ENCODE measurements around the gene CROCC.
A peak's percentile ranks its signal among the peaks of the same experiment; 100 is the strongest.
"Not testable (repeated sequence)": the region's sequence is repeated elsewhere in the genome, so short reads cannot be mapped to it uniquely, and the experiment has no call there.

The CROCC gene

DNA sequence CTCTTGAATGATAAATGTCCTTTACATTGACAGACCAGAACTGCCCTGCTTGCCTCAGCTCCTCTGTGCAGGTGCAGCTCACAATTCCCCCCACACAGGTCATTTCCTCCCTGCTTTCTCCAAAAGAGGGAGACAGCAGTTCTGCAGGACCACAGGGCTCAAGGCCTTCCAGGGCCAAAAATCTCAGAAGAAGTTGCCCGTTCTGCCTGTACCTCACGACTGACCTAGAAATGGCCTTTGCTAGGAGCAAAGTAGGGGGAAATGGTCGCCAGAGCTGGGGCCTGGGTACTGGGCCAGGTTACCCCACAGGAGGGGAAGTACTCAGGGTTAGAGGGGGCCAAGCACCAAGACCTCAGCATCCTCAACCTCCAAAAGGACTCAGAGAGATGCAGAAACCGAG, 14.9 kb upstream of the CROCC start:
- Histone ChIP-seq H4K20me1 (ENCODE audit: insufficient read depth, low read length) (no peaks in the 10 kb centered on the region), H3K4me1 (ENCODE audit: low read length) (peaks cover 26% of the 10 kb centered on the region), H3K27ac (ENCODE audit: low read length) (no peak overlapping the region), H3K9me2 (replicated peaks; ENCODE audit: insufficient read depth, low read length) (no peaks in the 10 kb centered on the region), H3K36me3 (replicated peaks; ENCODE audit: insufficient read depth, low read length) (no peaks in the 10 kb centered on the region), H3K27me3 (replicated peaks; ENCODE audit: insufficient read depth, low read length) (no peaks in the 10 kb centered on the region), H3K9me3 (replicated peaks; ENCODE audit: insufficient read depth, low read length) (no peaks in the 10 kb centered on the region), H2AFZ (ENCODE audit: low read length) (no peak overlapping the region), H3K79me2 (ENCODE audit: low read length) (no peaks in the 10 kb centered on the region), H3F3A (ENCODE audit: insufficient read depth, low read length) (peaks cover 32% of the 10 kb centered on the region), H3K9ac (ENCODE audit: low read length) (no peak overlapping the region), H3K4me3 (ENCODE audit: low read length) (no peak overlapping the region), H3K4me2 (ENCODE audit: low read depth, low read length) (no peak overlapping the region)
- no peak for DNase-seq
- TF ChIP-seq EZH2 (optimal IDR thresholded peaks at IDR 0.05; ENCODE audit: low read depth, low read length) = no peak
- no peak for TF ChIP-seq EZH2phosphoT487 (IDR thresholded peaks at IDR 0.05; ENCODE audit: low read length)
- TF ChIP-seq, protein P1, sequence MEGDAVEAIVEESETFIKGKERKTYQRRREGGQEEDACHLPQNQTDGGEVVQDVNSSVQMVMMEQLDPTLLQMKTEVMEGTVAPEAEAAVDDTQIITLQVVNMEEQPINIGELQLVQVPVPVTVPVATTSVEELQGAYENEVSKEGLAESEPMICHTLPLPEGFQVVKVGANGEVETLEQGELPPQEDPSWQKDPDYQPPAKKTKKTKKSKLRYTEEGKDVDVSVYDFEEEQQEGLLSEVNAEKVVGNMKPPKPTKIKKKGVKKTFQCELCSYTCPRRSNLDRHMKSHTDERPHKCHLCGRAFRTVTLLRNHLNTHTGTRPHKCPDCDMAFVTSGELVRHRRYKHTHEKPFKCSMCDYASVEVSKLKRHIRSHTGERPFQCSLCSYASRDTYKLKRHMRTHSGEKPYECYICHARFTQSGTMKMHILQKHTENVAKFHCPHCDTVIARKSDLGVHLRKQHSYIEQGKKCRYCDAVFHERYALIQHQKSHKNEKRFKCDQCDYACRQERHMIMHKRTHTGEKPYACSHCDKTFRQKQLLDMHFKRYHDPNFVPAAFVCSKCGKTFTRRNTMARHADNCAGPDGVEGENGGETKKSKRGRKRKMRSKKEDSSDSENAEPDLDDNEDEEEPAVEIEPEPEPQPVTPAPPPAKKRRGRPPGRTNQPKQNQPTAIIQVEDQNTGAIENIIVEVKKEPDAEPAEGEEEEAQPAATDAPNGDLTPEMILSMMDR (IDR thresholded peaks at IDR 0.05; ENCODE audit: low read length) = no peak

DNA sequence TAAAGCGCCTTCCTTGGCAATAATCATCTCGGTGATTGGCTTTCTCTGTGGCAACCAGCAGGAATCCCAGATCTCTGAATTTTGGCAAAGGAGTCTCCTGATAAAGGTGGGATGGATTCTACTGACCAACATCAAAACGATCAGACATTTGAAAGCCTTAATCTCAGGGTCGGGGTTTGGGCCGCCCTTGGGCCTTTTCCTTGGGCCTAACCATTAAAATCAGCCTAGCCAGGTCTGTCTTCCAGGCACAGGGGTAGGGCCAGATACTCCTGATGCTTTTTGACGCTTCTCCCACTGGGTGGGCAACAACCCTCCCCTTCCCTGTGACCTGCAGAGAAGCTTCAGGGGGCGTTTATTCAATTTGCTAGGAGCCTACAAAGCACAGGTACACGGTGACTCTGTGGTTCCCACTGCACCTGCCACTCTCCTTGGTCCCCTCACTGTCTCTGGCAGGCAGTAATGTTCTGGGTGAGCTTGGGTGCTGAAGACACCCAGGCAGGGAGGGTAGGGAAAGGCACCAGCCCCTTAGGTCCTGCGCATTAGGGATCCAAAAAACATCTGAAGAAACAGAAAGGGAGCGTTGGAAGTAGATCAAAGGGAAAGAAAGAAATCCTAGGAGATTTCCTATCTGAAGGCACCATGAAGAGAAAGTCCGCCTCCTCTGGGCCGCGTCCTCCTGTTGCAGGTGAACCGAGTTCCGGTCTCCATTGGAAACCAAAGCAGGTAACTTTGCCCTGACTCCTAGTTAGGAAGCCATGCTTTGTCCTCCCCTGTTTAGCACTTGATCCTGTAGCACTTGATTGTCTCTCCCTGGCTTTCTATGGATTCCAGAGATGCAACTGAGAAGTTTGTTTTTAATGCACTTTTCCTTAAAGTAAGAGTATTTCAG, 13.6 kb upstream of the CROCC start:
- H2AFZ ChIP-seq (ENCODE audit: low read length) = no peak overlapping the region
- no peaks in the 10 kb centered on the region for H4K20me1 ChIP-seq (ENCODE audit: insufficient read depth, low read length)
- H3K4me2 ChIP-seq (ENCODE audit: low read depth, low read length) = no peak overlapping the region
- no peak overlapping the region for H3K4me3 ChIP-seq (ENCODE audit: low read length)
- H3F3A ChIP-seq (ENCODE audit: insufficient read depth, low read length) = peaks cover 29% of the 10 kb centered on the region
- 0 out of 2 replicates have a peak, but pooled peaks cover 3% of the 10 kb centered on the region for H3K27me3 ChIP-seq (replicated peaks; ENCODE audit: insufficient read depth, low read length)
- no peaks in the 10 kb centered on the region for H3K9me3 ChIP-seq (replicated peaks; ENCODE audit: insufficient read depth, low read length)
- H3K9me2 ChIP-seq (replicated peaks; ENCODE audit: insufficient read depth, low read length) = no peaks in the 10 kb centered on the region
- DNase-seq = no peak
- no peak overlapping the region for H3K27ac ChIP-seq (ENCODE audit: low read length)
- H3K4me1 ChIP-seq (ENCODE audit: low read length) = peaks cover 23% of the 10 kb centered on the region
- no peaks in the 10 kb centered on the region for H3K36me3 ChIP-seq (replicated peaks; ENCODE audit: insufficient read depth, low read length)
- TF ChIP-seq, protein P1 (IDR thresholded peaks at IDR 0.05; ENCODE audit: low read length) = no peak
- TF ChIP-seq EZH2phosphoT487 (IDR thresholded peaks at IDR 0.05; ENCODE audit: low read length) = no peak
- no peak for TF ChIP-seq EZH2 (optimal IDR thresholded peaks at IDR 0.05; ENCODE audit: low read depth, low read length)
- no peak overlapping the region for H3K9ac ChIP-seq (ENCODE audit: low read length)
- no peaks in the 10 kb centered on the region for H3K79me2 ChIP-seq (ENCODE audit: low read length)

DNA sequence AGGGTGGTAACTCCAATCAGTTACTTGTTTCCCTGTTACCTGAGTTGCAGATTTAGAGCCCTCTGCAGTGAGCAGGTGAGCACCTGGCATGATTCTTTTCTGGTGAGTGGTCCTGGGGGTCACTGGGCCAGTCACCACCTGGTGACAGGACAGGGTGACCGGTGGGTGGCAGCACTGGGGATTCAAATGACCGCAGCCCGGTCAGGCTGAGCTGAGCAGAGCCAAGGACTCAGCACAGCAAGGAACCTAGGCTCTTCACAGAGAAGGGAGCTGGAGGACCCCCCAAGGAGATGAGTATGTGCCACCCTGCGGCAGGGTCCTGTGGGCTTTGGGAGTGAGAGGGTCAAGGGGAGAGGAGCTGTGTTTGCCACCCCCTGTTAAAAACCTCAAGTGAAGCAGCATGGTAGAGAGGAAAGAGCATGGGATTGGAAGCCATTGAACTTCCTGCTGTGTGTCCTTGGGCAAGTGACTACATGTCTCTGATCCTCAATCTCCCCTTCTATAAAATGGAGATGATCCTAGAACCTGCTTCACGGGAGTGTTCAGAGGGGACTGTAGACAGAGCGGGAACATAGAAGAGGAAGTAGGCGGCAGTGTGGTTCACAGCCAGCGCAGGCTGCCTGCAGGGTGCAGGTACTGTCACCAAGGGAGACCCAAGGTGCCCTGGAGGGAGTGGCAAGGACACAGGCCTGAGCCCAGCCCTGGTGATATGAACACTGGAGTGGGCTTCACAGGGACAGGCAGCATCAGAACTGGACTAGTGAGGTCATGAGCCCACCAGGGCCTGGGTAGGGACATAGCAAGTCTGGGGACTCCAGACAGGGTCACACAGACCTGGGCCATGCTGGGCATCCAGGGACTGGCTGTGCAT, 9.6 kb upstream of the CROCC start:
- H3K36me3 ChIP-seq (replicated peaks; ENCODE audit: insufficient read depth, low read length); H2AFZ ChIP-seq (ENCODE audit: low read length); H3F3A ChIP-seq (ENCODE audit: insufficient read depth, low read length); H3K9me2 ChIP-seq (replicated peaks; ENCODE audit: insufficient read depth, low read length); H3K9me3 ChIP-seq (replicated peaks; ENCODE audit: insufficient read depth, low read length); H3K4me3 ChIP-seq (ENCODE audit: low read length); H3K9ac ChIP-seq (ENCODE audit: low read length); H3K79me2 ChIP-seq (ENCODE audit: low read length); H3K27ac ChIP-seq (ENCODE audit: low read length); H3K4me1 ChIP-seq (ENCODE audit: low read length); H3K27me3 ChIP-seq (replicated peaks; ENCODE audit: insufficient read depth, low read length); H3K4me2 ChIP-seq (ENCODE audit: low read depth, low read length); DNase-seq; H4K20me1 ChIP-seq (ENCODE audit: insufficient read depth, low read length): not testable (repeated sequence)
- TF ChIP-seq, protein P1 (IDR thresholded peaks at IDR 0.05; ENCODE audit: low read length) = 0 out of 2 replicates have a peak, but pooled peaks have one; percentile 7

DNA sequence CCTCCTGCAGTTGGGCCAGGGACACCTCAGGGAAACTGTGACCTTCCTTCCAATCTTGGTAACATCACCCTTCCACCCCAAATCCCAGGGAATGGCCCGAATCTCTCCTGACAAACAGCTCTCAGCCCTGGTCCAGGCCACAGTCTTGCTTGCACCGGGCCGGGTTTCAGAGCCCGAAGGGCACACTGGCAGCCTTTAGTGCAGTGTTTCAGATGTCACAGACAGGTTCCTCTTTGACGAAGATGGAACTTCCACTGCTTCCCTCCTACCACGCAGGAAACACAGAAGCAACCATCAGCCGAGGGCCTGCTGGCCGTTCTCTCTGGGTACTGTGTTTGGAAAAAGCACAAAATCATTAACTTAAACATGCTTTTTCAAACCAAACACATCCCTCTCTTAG, 9.0 kb upstream of the CROCC start:
- H3K4me1 ChIP-seq (ENCODE audit: low read length); H4K20me1 ChIP-seq (ENCODE audit: insufficient read depth, low read length); H3K4me2 ChIP-seq (ENCODE audit: low read depth, low read length); H3F3A ChIP-seq (ENCODE audit: insufficient read depth, low read length); H3K27ac ChIP-seq (ENCODE audit: low read length); H3K4me3 ChIP-seq (ENCODE audit: low read length); H3K36me3 ChIP-seq (replicated peaks; ENCODE audit: insufficient read depth, low read length); H3K79me2 ChIP-seq (ENCODE audit: low read length); H3K9me2 ChIP-seq (replicated peaks; ENCODE audit: insufficient read depth, low read length); H2AFZ ChIP-seq (ENCODE audit: low read length); H3K27me3 ChIP-seq (replicated peaks; ENCODE audit: insufficient read depth, low read length); DNase-seq; H3K9me3 ChIP-seq (replicated peaks; ENCODE audit: insufficient read depth, low read length); H3K9ac ChIP-seq (ENCODE audit: low read length): not testable (repeated sequence)

All from MM.1S (cell line).